ENCODE data around the gene KRTAP2-1. TPM values are rescaled to one million over a fixed set of nuclear protein-coding genes. Genes with fewer than 3 reads are reported as not detected.
"Not testable (repeated sequence)": the region's sequence is repeated elsewhere in the genome, so short reads cannot be mapped to it uniquely, and the experiment has no call there.

The KRTAP2-1 gene
- polyA plus RNA-seq, 12 donors, result not detected

- DNase-seq, result no peak
Observed at GRCh38 chr17:41058741-41059140, 11.6 kb upstream of the KRTAP2-1 start.

GRCh38 chr17:41057547-41057946 is 10.4 kb upstream of the KRTAP2-1 start:
- no peak for DNase-seq

- not testable (repeated sequence) for DNase-seq
Observed at GRCh38 chr17:41055130-41055529, 8.0 kb upstream of the KRTAP2-1 start, which contains the start of gene KRTAP2-2. TSS of gene KRTAP2-2 (minus strand) at chr17:41055230. CDS start at chr17:41055211, 19 bp downstream.

- DNase-seq, result not testable (repeated sequence)
Observed at GRCh38 chr17:41054556-41054955, 7.4 kb upstream of the KRTAP2-1 start.

GRCh38 chr17:41054025-41054424 is 6.9 kb upstream of the KRTAP2-1 start:
- DNase-seq, result no peak

- no peak for DNase-seq
Observed at GRCh38 chr17:41052566-41052965, 5.5 kb upstream of the KRTAP2-1 start.

GRCh38 chr17:41049110-41049509 is 2.0 kb upstream of the KRTAP2-1 start:
- DNase-seq, result no peak

GRCh38 chr17:41048441-41048840 is 1.3 kb upstream of the KRTAP2-1 start:
- DNase-seq, result no peak

- no peak for DNase-seq
Observed at GRCh38 chr17:41042953-41043352, 4.2 kb downstream of the KRTAP2-1 start.

GRCh38 chr17:41040783-41041571 is 6.1 kb downstream of the KRTAP2-1 start, which contains the start of gene KRTAP1-1:
TSS of gene KRTAP1-1 (minus strand) at chr17:41041450. CDS start at chr17:41041397, 53 bp downstream.
- peak; percentile 10 for DNase-seq

- no peak for DNase-seq
Observed at GRCh38 chr17:41037853-41038350, 9.2 kb downstream of the KRTAP2-1 start.

- not testable (repeated sequence) for DNase-seq
Observed at GRCh38 chr17:41034346-41034935, 12.7 kb downstream of the KRTAP2-1 start, which contains the start of gene KRTAP1-3. TSS of gene KRTAP1-3 (minus strand) at chr17:41034874. CDS start at chr17:41034821, 53 bp downstream.

- no peak for DNase-seq
Observed at GRCh38 chr17:41029633-41030245, 17.4 kb downstream of the KRTAP2-1 start, which contains the start of gene KRTAP1-4. TSS of gene KRTAP1-4 (minus strand) at chr17:41030195. CDS start at chr17:41030078, 117 bp downstream.

- no peak for DNase-seq
Observed at GRCh38 chr17:41026715-41027471, 20.2 kb downstream of the KRTAP2-1 start, which contains the start of gene KRTAP1-5. TSS of gene KRTAP1-5 (minus strand) at chr17:41027208. CDS start at chr17:41027155, 53 bp downstream.

GRCh38 chr17:41024697-41025096 is 22.4 kb downstream of the KRTAP2-1 start:
- no peak for DNase-seq

- DNase-seq, result no peak
Observed at GRCh38 chr17:41020336-41020735, 26.8 kb downstream of the KRTAP2-1 start.

- no peak for DNase-seq
Observed at GRCh38 chr17:41019415-41019814, 27.7 kb downstream of the KRTAP2-1 start.

- DNase-seq, result no peak
Observed at GRCh38 chr17:41018541-41018940, 28.6 kb downstream of the KRTAP2-1 start.

- no peak for DNase-seq
Observed at GRCh38 chr17:41016578-41017215, 30.4 kb downstream of the KRTAP2-1 start.

GRCh38 chr17:41015454-41015853 is 31.7 kb downstream of the KRTAP2-1 start:
- no peak for DNase-seq

- DNase-seq, result peak; percentile 31
Observed at GRCh38 chr17:41013606-41014005, 33.5 kb downstream of the KRTAP2-1 start.

All from muscle of arm (tissue), 12 donors.